ENCODE results near the gene BCL11B. TPM values are rescaled to one million over a fixed set of nuclear protein-coding genes. Genes with fewer than 3 reads are reported as not detected.

BCL11B gene
- total and polyA plus RNA-seq, 10 of the 15 experiments (the other 5 are each of a cell fraction or from before 2014, with no cell fraction given) = 0.38 to 5.5 (median 1.3) TPM

- no peak overlapping the region for H3K4me2 ChIP-seq (ENCODE audit: control insufficient read depth, insufficient read depth)
- no peaks in the 10 kb centered on the region for H4K20me1 ChIP-seq (ENCODE audit: control insufficient read depth, insufficient read depth)
- TF ChIP-seq JUND (IDR thresholded peaks at IDR 0.05; ENCODE audit: low read depth, low read length) (no peak), PAX8 (IDR thresholded peaks at IDR 0.05) (no peak), NFYB (IDR thresholded peaks at IDR 0.05; ENCODE audit: insufficient read depth, low read depth, low read length) (no peak), ZNF384 (IDR thresholded peaks at IDR 0.05; ENCODE audit: borderline replicate concordance, low read depth, low read length) (no peak), NBN (IDR thresholded peaks at IDR 0.05) (no peak), IRF5 (IDR thresholded peaks at IDR 0.05; ENCODE audit: borderline replicate concordance) (no peak), POLR2AphosphoS2 (IDR thresholded peaks at IDR 0.05; ENCODE audit: low read depth, low read length) (no peak), TBL1XR1 (IDR thresholded peaks at IDR 0.05; ENCODE audit: low read depth, low read length) (no peak), SPI1 (IDR thresholded peaks at IDR 0.05; ENCODE audit: borderline replicate concordance, insufficient read depth, low read depth, low read length) (no peak), SIX5 (IDR thresholded peaks at IDR 0.05; ENCODE audit: low read depth, low read length, severe bottlenecking) (no peak), MTA3 (IDR thresholded peaks at IDR 0.05; ENCODE audit: borderline replicate concordance, low read length) (no peak), YBX1 (IDR thresholded peaks at IDR 0.05) (no peak), ELK1 (IDR thresholded peaks at IDR 0.05; ENCODE audit: low read depth, low read length) (no peak), NR2F1 (conservative IDR thresholded peaks at IDR 0.05) (no peak), SREBF2 (IDR thresholded peaks at IDR 0.05; ENCODE audit: low read length) (no peak)
- TF ChIP-seq, protein P1, sequence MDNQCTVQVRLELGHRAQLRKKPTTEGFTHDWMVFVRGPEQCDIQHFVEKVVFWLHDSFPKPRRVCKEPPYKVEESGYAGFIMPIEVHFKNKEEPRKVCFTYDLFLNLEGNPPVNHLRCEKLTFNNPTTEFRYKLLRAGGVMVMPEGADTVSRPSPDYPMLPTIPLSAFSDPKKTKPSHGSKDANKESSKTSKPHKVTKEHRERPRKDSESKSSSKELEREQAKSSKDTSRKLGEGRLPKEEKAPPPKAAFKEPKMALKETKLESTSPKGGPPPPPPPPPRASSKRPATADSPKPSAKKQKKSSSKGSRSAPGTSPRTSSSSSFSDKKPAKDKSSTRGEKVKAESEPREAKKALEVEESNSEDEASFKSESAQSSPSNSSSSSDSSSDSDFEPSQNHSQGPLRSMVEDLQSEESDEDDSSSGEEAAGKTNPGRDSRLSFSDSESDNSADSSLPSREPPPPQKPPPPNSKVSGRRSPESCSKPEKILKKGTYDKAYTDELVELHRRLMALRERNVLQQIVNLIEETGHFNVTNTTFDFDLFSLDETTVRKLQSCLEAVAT (IDR thresholded peaks at IDR 0.05) = no peak
- TF ChIP-seq, protein P2, sequence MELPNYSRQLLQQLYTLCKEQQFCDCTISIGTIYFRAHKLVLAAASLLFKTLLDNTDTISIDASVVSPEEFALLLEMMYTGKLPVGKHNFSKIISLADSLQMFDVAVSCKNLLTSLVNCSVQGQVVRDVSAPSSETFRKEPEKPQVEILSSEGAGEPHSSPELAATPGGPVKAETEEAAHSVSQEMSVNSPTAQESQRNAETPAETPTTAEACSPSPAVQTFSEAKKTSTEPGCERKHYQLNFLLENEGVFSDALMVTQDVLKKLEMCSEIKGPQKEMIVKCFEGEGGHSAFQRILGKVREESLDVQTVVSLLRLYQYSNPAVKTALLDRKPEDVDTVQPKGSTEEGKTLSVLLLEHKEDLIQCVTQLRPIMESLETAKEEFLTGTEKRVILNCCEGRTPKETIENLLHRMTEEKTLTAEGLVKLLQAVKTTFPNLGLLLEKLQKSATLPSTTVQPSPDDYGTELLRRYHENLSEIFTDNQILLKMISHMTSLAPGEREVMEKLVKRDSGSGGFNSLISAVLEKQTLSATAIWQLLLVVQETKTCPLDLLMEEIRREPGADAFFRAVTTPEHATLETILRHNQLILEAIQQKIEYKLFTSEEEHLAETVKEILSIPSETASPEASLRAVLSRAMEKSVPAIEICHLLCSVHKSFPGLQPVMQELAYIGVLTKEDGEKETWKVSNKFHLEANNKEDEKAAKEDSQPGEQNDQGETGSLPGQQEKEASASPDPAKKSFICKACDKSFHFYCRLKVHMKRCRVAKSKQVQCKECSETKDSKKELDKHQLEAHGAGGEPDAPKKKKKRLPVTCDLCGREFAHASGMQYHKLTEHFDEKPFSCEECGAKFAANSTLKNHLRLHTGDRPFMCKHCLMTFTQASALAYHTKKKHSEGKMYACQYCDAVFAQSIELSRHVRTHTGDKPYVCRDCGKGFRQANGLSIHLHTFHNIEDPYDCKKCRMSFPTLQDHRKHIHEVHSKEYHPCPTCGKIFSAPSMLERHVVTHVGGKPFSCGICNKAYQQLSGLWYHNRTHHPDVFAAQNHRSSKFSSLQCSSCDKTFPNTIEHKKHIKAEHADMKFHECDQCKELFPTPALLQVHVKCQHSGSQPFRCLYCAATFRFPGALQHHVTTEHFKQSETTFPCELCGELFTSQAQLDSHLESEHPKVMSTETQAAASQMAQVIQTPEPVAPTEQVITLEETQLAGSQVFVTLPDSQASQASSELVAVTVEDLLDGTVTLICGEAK (IDR thresholded peaks at IDR 0.05; ENCODE audit: borderline replicate concordance) = no peak
- SMC1A ChIA-PET (ENCODE audit: uncharacterized antibody, unreplicated experiment) = interaction anchor here (0.6 kb wide), 1 partner anchor 1475 kb away, joined by 3 read pairs; no protein-coding TSS in a partner anchor
- no peaks in the 10 kb centered on the region; the same call in 2 of the 3 replicates for H3K9me3 ChIP-seq (replicated peaks; ENCODE audit: control insufficient read depth, insufficient read depth, low read length)
- no peak for DNase-seq (ENCODE audit: low read depth, low spot score)
- in situ Hi-C loops (cut with MboI) (no loop called here), intact Hi-C loops (cut with micrococcal nuclease; ENCODE audit: unreplicated experiment) (no loop called here)
- H3K27me3 ChIP-seq (replicated peaks in 1 of 2; ENCODE audit: control insufficient read depth in 2 of 2, insufficient read depth in 2 of 2, low read length in 1 of 2) = no peaks in the 10 kb centered on the region
- FAIRE-seq = no peak
- RAD21 ChIA-PET (ENCODE audit: unreplicated experiment) = no interaction called here
- BruUV-seq (replicated peaks) = no TSS peak
- POLR2A ChIA-PET = no interaction called here
- no peaks in the 10 kb centered on the region for H3K36me3 ChIP-seq (ENCODE audit: control insufficient read depth in 2 of 2, insufficient read depth in 2 of 2, low read length in 1 of 2)
- no peak overlapping the region for H2AFZ ChIP-seq (ENCODE audit: control insufficient read depth, low read depth, low read length)
- H3K27ac ChIP-seq (ENCODE audit: control insufficient read depth, insufficient read depth) = no peak overlapping the region
- no peak overlapping the region for H3K9ac ChIP-seq (ENCODE audit: control insufficient read depth, insufficient read depth, low read length)
- H3K4me1 ChIP-seq (ENCODE audit: control insufficient read depth, insufficient read depth, low read length) = no peaks in the 10 kb centered on the region
- ATAC-seq = no peak
- no peak overlapping the region for H3K4me3 ChIP-seq
- H3K79me2 ChIP-seq (ENCODE audit: control insufficient read depth, insufficient read depth, low read length) = no peaks in the 10 kb centered on the region
- CTCF ChIA-PET = interaction anchor here (0.8 kb wide), 1 partner anchor 20 kb away, joined by 4 read pairs; no protein-coding TSS in a partner anchor
Measured at GRCh38 chr14:99300190-99300589, 28.2 kb upstream of the BCL11B start.
